Measurements from ENCODE around the gene C1orf122. TPM values are rescaled to one million over a fixed set of nuclear protein-coding genes. Genes with fewer than 3 reads are reported as not detected.

The C1orf122 gene
- total and polyA plus RNA-seq, 10 of the 15 experiments (the other 5 are each of a cell fraction or from before 2014, with no cell fraction given), result 1.6 to 35.8 (median 14.8) TPM

DNA sequence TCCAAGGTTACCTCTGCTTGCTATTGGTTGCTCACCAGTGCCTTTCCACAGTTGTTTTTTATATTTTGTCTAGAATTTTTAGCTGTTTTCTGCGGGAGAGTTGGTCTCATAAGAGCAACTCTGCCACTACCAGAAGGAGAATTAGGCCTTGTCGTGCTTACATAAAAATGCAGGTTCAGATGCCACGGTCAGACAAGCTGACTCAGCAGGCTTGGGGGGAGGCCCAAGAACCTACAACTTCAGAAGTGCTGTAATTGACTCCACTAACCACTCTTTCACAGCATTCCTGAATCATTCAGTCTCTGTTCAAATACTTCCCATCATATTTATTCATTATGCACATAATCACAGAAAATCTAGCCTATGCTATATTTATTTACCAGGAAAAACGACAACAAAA is 23.5 kb downstream of the C1orf122 start (continued):
- TF ChIP-seq NR2C2 (IDR thresholded peaks at IDR 0.05; ENCODE audit: borderline replicate concordance, control insufficient read depth, insufficient read length, low read depth), result no peak
- no peak for TF ChIP-seq BMI1 (IDR thresholded peaks at IDR 0.05; ENCODE audit: borderline replicate concordance)

- WGBS (ENCODE audit: insufficient coverage, insufficient replicate concordance, low lambda C conversion rate, missing lambda C conversion rate), result 93% methylated on average over 2 of the region's 2 CpGs
- H3K36me3 ChIP-seq (ENCODE audit: control insufficient read depth in 2 of 2, insufficient read depth in 2 of 2, low read length in 1 of 2), result peaks cover 8 to 32% of the 10 kb centered on the region in 2 experiments
These were observed 24.2 kb downstream of the C1orf122 start for GRCh38 chr1:37831809-37832208.

More at GRCh38 chr1:37831809-37832208, 24.2 kb downstream of the C1orf122 start:
- no peak overlapping the region for H3K4me3 ChIP-seq
- TF ChIP-seq ZNF274 (IDR thresholded peaks at IDR 0.05; ENCODE audit: insufficient read depth, insufficient read length) (no peak), ZBTB11 (CRISPR knock-in tag; IDR thresholded peaks at IDR 0.05) (no peak), ZNF622 (IDR thresholded peaks at IDR 0.05) (no peak), IRF5 (IDR thresholded peaks at IDR 0.05; ENCODE audit: borderline replicate concordance) (no peak), KDM1A (IDR thresholded peaks at IDR 0.05; ENCODE audit: borderline replicate concordance) (no peak), TCF7 (IDR thresholded peaks at IDR 0.05; ENCODE audit: borderline replicate concordance) (no peak), TCF3 (IDR thresholded peaks at IDR 0.05; ENCODE audit: borderline replicate concordance, insufficient read depth, low read depth, low read length) (no peak)
- no peak overlapping the region for H3K9ac ChIP-seq (ENCODE audit: control insufficient read depth, insufficient read depth, low read length)
- H3K79me2 ChIP-seq (ENCODE audit: control insufficient read depth, insufficient read depth, low read length), result no peaks in the 10 kb centered on the region
- no peaks in the 10 kb centered on the region for H3K27me3 ChIP-seq (replicated peaks in 1 of 2; ENCODE audit: control insufficient read depth in 2 of 2, insufficient read depth in 2 of 2, low read length in 1 of 2)
- H3K27ac ChIP-seq (ENCODE audit: control insufficient read depth, insufficient read depth), result no peak overlapping the region
- no peak for DNase-seq (ENCODE audit: low read depth, low spot score)
- ChIA-PET SMC1A (ENCODE audit: uncharacterized antibody, unreplicated experiment) (interaction anchor here (0.6 kb wide), 1 partner anchor 15 kb away, joined by 3 read pairs; no protein-coding TSS in a partner anchor), RAD21 (ENCODE audit: unreplicated experiment) (no interaction called here), CTCF (no interaction called here), POLR2A (interaction anchor here (1.2 kb wide), 1 partner anchor 30 kb away, joined by 4 read pairs; no protein-coding TSS in a partner anchor)
- no TSS peak for BruUV-seq (replicated peaks)
- no peak for ATAC-seq
- H2AFZ ChIP-seq (ENCODE audit: control insufficient read depth, low read depth, low read length), result no peak overlapping the region
- no peaks in the 10 kb centered on the region for H3K9me3 ChIP-seq (replicated peaks; ENCODE audit: control insufficient read depth, insufficient read depth, low read length)
- in situ Hi-C loops (cut with MboI), result no loop called here
- H4K20me1 ChIP-seq (ENCODE audit: control insufficient read depth, insufficient read depth), result no peaks in the 10 kb centered on the region
- H3K4me2 ChIP-seq (ENCODE audit: control insufficient read depth, insufficient read depth), result no peak overlapping the region
- H3K4me1 ChIP-seq (ENCODE audit: control insufficient read depth, insufficient read depth, low read length), result no peaks in the 10 kb centered on the region
- no peak for FAIRE-seq
- intact Hi-C loops (cut with micrococcal nuclease; ENCODE audit: unreplicated experiment), result no loop called here
